HepG2 (cell line): ENCODE data around the gene DBNDD2. TPM values are rescaled to one million over a fixed set of nuclear protein-coding genes. Genes with fewer than 3 reads are reported as not detected.

Experiments
- ATAC-seq: fragments of 200-7000 bp; cut with Tn5 transposase; 3 replicates; pipeline ENCODE4 v1.9.1; 2020; ENCODE audit warnings: mild to moderate bottlenecking, moderate library complexity
- BruUV-seq: library from RNA; stranded (reverse); fragments of 400-500 nt; replicated peaks from 2 replicates; lab custom pipeline; 2021; lab: Mats Ljungman, UMichigan
- CTCF ChIA-PET: fragments of 300-600 bp; formaldehyde crosslinking; extraction: SDS; loops from one replicate; lab custom pipeline; 2021; ENCODE audit warnings: low total read pairs, inconsistent platforms, low intra/inter-chr PET ratio; lab: Yijun Ruan, JAX
- POLR2A ChIA-PET: fragments of 350-600 bp; sonication (Branson Sonifier 250); formaldehyde crosslinking; loops from one replicate; lab custom pipeline; 2020; ENCODE audit warnings: antibody characterized with exemption, inconsistent platforms; lab: Yijun Ruan, JAX
- DNase-seq: peaks from one replicate; pipeline ENCODE4 v3.0.0-alpha.2; 2015; ENCODE audit warnings: low spot score
- FAIRE-seq: peaks from 3 replicates; lab custom pipeline; 2011; peaks lifted over from hg19 to GRCh38; lab: Jason Lieb, UNC
- H2AFZ ChIP-seq: one replicate; pipeline ENCODE4 v1.6.1; 2011; ENCODE audit warnings: low read length, inconsistent platforms
- H3K27ac ChIP-seq: fragments of 300-600 bp; 3 replicates; pipeline ENCODE4 v1.8.0; 2011; ENCODE audit warnings: mixed run types, mild to moderate bottlenecking, mixed read lengths, low read length, inconsistent platforms; ENCODE audit not compliant: insufficient read depth; ENCODE audit errors: extremely low read length
- H3K27me3 ChIP-seq, 2 experiments: fragments of 200-600 bp in 1 of 2; 2 replicates in 1 of 2; 3 replicates in 1 of 2; pipeline versions ENCODE4 v1.6.0 to v1.8.0; 2011; ENCODE audit warnings: low read length in 2 of 2, mild to moderate bottlenecking in 2 of 2, moderate library complexity in 2 of 2, inconsistent platforms in 1 of 2; ENCODE audit not compliant: insufficient read depth in 2 of 2, control insufficient read depth in 1 of 2
- H3K36me3 ChIP-seq, 2 experiments: fragments of 200-600 bp in 1 of 2; replicated peaks in 1 of 2; 2 replicates in 1 of 2; 3 replicates in 1 of 2; pipeline versions ENCODE4 v1.5.1 to v1.8.0; 2011; ENCODE audit warnings: low read length in 2 of 2, inconsistent platforms in 1 of 2; ENCODE audit not compliant: insufficient read depth in 2 of 2, control insufficient read depth in 1 of 2
- H3K4me1 ChIP-seq: 2 replicates; pipeline ENCODE4 v1.5.1; 2012; ENCODE audit warnings: low read length, inconsistent platforms; ENCODE audit not compliant: insufficient read depth
- H3K4me2 ChIP-seq: 2 replicates; pipeline ENCODE4 v1.6.0; 2011; ENCODE audit warnings: low read depth, low read length, inconsistent platforms
- H3K4me3 ChIP-seq, 3 experiments: fragments of 200-600 bp in 1 of 3; sonication (generic), shearing (Covaris generic) in 1 of 3; replicated peaks in 1 of 3; 2 replicates each; pipeline ENCODE4 v1.5.1; 2011 to 2016; ENCODE audit warnings: low read length in 3 of 3, inconsistent platforms in 2 of 3, low read depth in 2 of 3, mild to moderate bottlenecking in 2 of 3, control low read depth in 1 of 3, mixed read lengths in 1 of 3; ENCODE audit not compliant: insufficient read depth in 1 of 3
- H3K79me2 ChIP-seq: one replicate; pipeline ENCODE4 v1.6.1; 2011; ENCODE audit warnings: low read length, inconsistent platforms; ENCODE audit not compliant: insufficient read depth
- H3K9ac ChIP-seq: 2 replicates; pipeline ENCODE4 v1.6.0; 2011; ENCODE audit warnings: mild to moderate bottlenecking, low read depth, low read length, inconsistent platforms; ENCODE audit not compliant: insufficient read depth
- H3K9me3 ChIP-seq: 2 replicates; pipeline ENCODE4 v1.5.1; 2012; ENCODE audit warnings: mild to moderate bottlenecking, low read length
- H4K20me1 ChIP-seq: 2 replicates; pipeline ENCODE4 v1.6.0; 2011; ENCODE audit warnings: inconsistent platforms, mild to moderate bottlenecking, low read length, moderate library complexity; ENCODE audit not compliant: insufficient read depth
- ARID3A ChIP-seq: IDR thresholded peaks from 2 replicates; pipeline ENCODE4 v1.6.1; 2012; ENCODE audit warnings: low read depth, low read length, improper control_type of control experiment
- ATF2 ChIP-seq: sonication (generic); formaldehyde crosslinking; IDR thresholded peaks from 2 replicates; pipeline ENCODE4 v1.4.0; 2020; ENCODE audit warnings: missing genetic modification reagents
- ATRX ChIP-seq: sonication (generic); formaldehyde crosslinking; IDR thresholded peaks from 2 replicates; pipeline ENCODE4 v1.4.0; 2020; ENCODE audit warnings: missing genetic modification reagents, borderline replicate concordance
- BATF2 ChIP-seq: sonication (generic); formaldehyde crosslinking; IDR thresholded peaks from 2 replicates; pipeline ENCODE4 v1.8.0; 2022; ENCODE audit warnings: mild to moderate bottlenecking, missing genetic modification reagents, moderate library complexity
- E2F5 ChIP-seq: sonication (generic); formaldehyde crosslinking; conservative IDR thresholded peaks from 2 replicates; pipeline ENCODE4 v1.4.0; 2020; ENCODE audit warnings: missing genetic modification reagents
- FOXA3 ChIP-seq: IDR thresholded peaks from 2 replicates; pipeline ENCODE4 v1.6.1; 2016; ENCODE audit warnings: missing genetic modification reagents, missing compliant biosample characterization
- MIXL1 ChIP-seq: IDR thresholded peaks from 2 replicates; pipeline ENCODE4 v1.6.1; 2016
- NR2C2 ChIP-seq: sonication (generic); formaldehyde crosslinking; IDR thresholded peaks from 2 replicates; pipeline ENCODE4 v1.4.0; 2020; ENCODE audit warnings: missing genetic modification reagents, mild to moderate bottlenecking, moderate library complexity, borderline replicate concordance
- RXRB ChIP-seq: IDR thresholded peaks from 2 replicates; pipeline ENCODE4 v1.6.1; 2016; ENCODE audit warnings: borderline replicate concordance, missing genetic modification reagents, missing compliant biosample characterization
- SMC3 ChIP-seq: IDR thresholded peaks from 2 replicates; pipeline ENCODE4 v1.6.1; 2011; ENCODE audit warnings: low read length, improper control_type of control experiment
- TFDP1 ChIP-seq: IDR thresholded peaks from 2 replicates; pipeline ENCODE4 v1.6.1; 2016; ENCODE audit warnings: missing compliant biosample characterization, missing genetic modification reagents, borderline replicate concordance
- ZMYM2 ChIP-seq: sonication (generic); formaldehyde crosslinking; IDR thresholded peaks from 2 replicates; pipeline ENCODE4 v1.8.0; 2022; ENCODE audit warnings: mild to moderate bottlenecking, missing genetic modification reagents
- ZNF225 ChIP-seq: sonication (generic); formaldehyde crosslinking; IDR thresholded peaks from 2 replicates; pipeline ENCODE4 v1.4.0; 2020; ENCODE audit warnings: mild to moderate bottlenecking, missing genetic modification reagents
- ZNF234 ChIP-seq: sonication (generic); formaldehyde crosslinking; conservative IDR thresholded peaks from 2 replicates; pipeline ENCODE4 v1.5.1; 2020; ENCODE audit warnings: mild to moderate bottlenecking, missing genetic modification reagents
- ZNF770 ChIP-seq: sonication (generic); formaldehyde crosslinking; IDR thresholded peaks from 2 replicates; pipeline ENCODE4 v1.5.0; 2020; ENCODE audit warnings: mild to moderate bottlenecking, missing genetic modification reagents
- WGBS: methylation state at CpG from one replicate; pipeline ENCODE4 v1.1.6; 2017; ENCODE audit warnings: low lambda C conversion rate; 5-methylcytosine and 5-hydroxymethylcytosine counted together
- in situ Hi-C: cut with HindIII; loops from 2 replicates; pipeline ENCODE4 v1.10.0; 2017; ENCODE audit warnings: low pct_unique_long_range_greater_than_20kb; ENCODE audit not compliant: extremely low pct_ligation_motif_present
- intact Hi-C: fragments of 100-400 bp; cut with micrococcal nuclease; formaldehyde crosslinking; loops from one replicate; pipeline ENCODE4 v1.10.0; 2022; ENCODE audit not compliant: unreplicated experiment
- polyA plus RNA-seq, 8 experiments: library from polyadenylated mRNA; depleted of rRNA in 3 of 8; stranded (reverse) in 7 of 8; unstranded in 1 of 8; fragments of >200 nt; fragmentation: Illumina TruSeq in 4 of 8; extraction: Trizol in 4 of 8; gene quantifications; 2 replicates each; pipeline versions ENCODE4 v1.2.1 to v1.2.3, GENCODE V29; 2011 to 2016; ENCODE audit warnings: low read depth in 4 of 8, missing spikeins in 1 of 8, mixed read lengths in 1 of 8; ENCODE audit not compliant: insufficient read depth in 1 of 8
- total RNA-seq, 5 experiments: library from RNA; depleted of rRNA; stranded (reverse); fragments of >200 nt; fragmentation: Illumina TruSeq; extraction: Trizol; gene quantifications; 2 replicates each; pipeline ENCODE4 v1.2.3, GENCODE V29; 2016; ENCODE audit warnings: low read depth in 1 of 5

Gene DBNDD2
- total and polyA plus RNA-seq, 2 of the 13 experiments (the other 11 are each of a cell fraction or from before 2014, with no cell fraction given): 16.7 to 47.6 TPM

GRCh38 chr20:45456632-45457031 is 48.5 kb downstream of the DBNDD2 start (continued):
- TF ChIP-seq E2F5 (CRISPR knock-in tag): no peak
- peak; percentile 33; the same call in 1 of the 2 replicates for TF ChIP-seq FOXA3 (CRISPR knock-in tag)
- 0 out of 2 replicates have a peak, but pooled peaks have one; percentile 52 for TF ChIP-seq MIXL1 (CRISPR knock-in tag)
- TF ChIP-seq, all 625 proteins: peak for 14

- BruUV-seq: no TSS peak
- DNase-seq (no peak), FAIRE-seq (no peak), ATAC-seq (peak; percentile 44; the same call in 1 of the 3 replicates)
- no peak overlapping the region for H3K4me2 ChIP-seq
- CTCF ChIA-PET: interaction anchor here (1.5 kb wide), 1 partner anchor 140 kb away, joined by 3 read pairs; no protein-coding TSS in a partner anchor
- POLR2A ChIA-PET: no interaction called here
- no peaks in the 10 kb centered on the region for H3K79me2 ChIP-seq
- 11% methylated on average over 5 of the region's 5 CpGs for WGBS
- H4K20me1 ChIP-seq: no peaks in the 10 kb centered on the region
- no peak overlapping the region for H3K4me3 ChIP-seq
- no peaks in the 10 kb centered on the region; a peak in 2 of 5 replicates for H3K27me3 ChIP-seq
- H3K27ac ChIP-seq: no peak overlapping the region
- in situ Hi-C loops: loop anchor here (5.0 kb wide), 1 partner anchor 313 kb away; no protein-coding TSS in a partner anchor
- no peak overlapping the region for H2AFZ ChIP-seq
- no peaks in the 10 kb centered on the region for H3K4me1 ChIP-seq
- no peaks in the 10 kb centered on the region for H3K9me3 ChIP-seq
- intact Hi-C loops: no loop called here
- H3K36me3 ChIP-seq: no peaks in the 10 kb centered on the region
- H3K9ac ChIP-seq: no peak overlapping the region
- TF ChIP-seq SMC3 (peak; percentile 7; the same call in 1 of the 2 replicates), BATF2 (CRISPR knock-in tag) (no peak), ARID3A (peak; percentile 35; the same call in 1 of the 2 replicates), ZNF234 (no peak), ZMYM2 (CRISPR knock-in tag) (no peak), ZNF770 (CRISPR knock-in tag) (peak; percentile 89), NR2C2 (CRISPR knock-in tag) (no peak), RXRB (CRISPR knock-in tag) (no peak), FOXA3 (CRISPR knock-in tag) (no peak), TFDP1 (CRISPR knock-in tag) (no peak), ATF2 (CRISPR knock-in tag) (no peak), ZNF225 (no peak), ATRX (CRISPR knock-in tag) (no peak)
These were observed 51.5 kb downstream of the DBNDD2 start for GRCh38 chr20:45459606-45460005.
